GM12801 (cell line): ENCODE data around the gene ARHGAP1.

Experiments used
- CTCF ChIP-seq: IDR thresholded peaks from one replicate; pipeline ENCODE4 v1.5.1; 2011; ENCODE audit warnings: control low read depth; ENCODE audit not compliant: insufficient read length; ENCODE audit errors: extremely low read depth

ARHGAP1 gene

GRCh38 chr11:46684367-46684766, 16.1 kb downstream of the ARHGAP1 start:
- no peak for TF ChIP-seq CTCF

- TF ChIP-seq CTCF, result no peak
Measured at GRCh38 chr11:46682773-46683752, 17.4 kb downstream of the ARHGAP1 start.

GRCh38 chr11:46681814-46682213, 18.6 kb downstream of the ARHGAP1 start:
- TF ChIP-seq CTCF, result no peak

GRCh38 chr11:46680815-46681214, 19.6 kb downstream of the ARHGAP1 start:
- no peak for TF ChIP-seq CTCF

- TF ChIP-seq CTCF, result no peak
Measured at GRCh38 chr11:46680164-46680760, 20.2 kb downstream of the ARHGAP1 start.

GRCh38 chr11:46679241-46680163, 20.9 kb downstream of the ARHGAP1 start:
- TF ChIP-seq CTCF, result no peak

GRCh38 chr11:46678741-46679130, 21.7 kb downstream of the ARHGAP1 start:
- TF ChIP-seq CTCF, result no peak
